Measurements from ENCODE around the gene UNKL.

DNA sequence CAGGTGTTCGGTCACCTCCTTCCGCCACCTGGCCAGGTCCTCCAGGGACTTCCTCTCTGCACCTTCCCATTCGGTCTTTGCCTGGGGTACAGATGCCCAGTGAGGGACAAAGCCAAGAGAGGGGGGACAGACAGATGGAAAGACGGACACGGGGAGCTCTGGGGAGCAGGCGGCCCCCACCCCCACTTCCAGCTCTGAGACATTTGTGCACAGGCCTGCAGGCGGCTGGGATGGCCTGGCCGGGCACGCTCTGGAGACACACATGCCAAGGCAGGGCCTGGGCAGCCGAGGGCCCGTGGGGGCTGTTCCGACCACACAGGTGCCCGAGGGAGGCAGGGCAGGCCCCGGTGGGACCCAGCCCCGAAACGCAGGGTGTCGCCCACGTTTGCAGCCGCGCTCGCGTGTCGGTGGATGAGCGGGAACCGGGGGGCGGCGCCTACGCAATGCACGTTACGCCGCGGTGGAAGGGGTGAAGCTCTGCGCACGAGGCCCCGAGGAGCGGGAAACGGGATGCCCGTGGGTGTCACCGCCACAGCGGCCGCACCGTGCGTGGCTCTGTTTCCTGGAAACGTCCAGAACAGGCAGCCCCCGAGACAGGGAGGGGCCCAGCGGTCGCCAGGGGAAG, 22.3 kb upstream of the UNKL start:
- no peak for TF ChIP-seq POLR2A (IDR thresholded peaks at IDR 0.05; ENCODE audit: extremely low read depth, insufficient read length)
- TF ChIP-seq, protein P1, sequence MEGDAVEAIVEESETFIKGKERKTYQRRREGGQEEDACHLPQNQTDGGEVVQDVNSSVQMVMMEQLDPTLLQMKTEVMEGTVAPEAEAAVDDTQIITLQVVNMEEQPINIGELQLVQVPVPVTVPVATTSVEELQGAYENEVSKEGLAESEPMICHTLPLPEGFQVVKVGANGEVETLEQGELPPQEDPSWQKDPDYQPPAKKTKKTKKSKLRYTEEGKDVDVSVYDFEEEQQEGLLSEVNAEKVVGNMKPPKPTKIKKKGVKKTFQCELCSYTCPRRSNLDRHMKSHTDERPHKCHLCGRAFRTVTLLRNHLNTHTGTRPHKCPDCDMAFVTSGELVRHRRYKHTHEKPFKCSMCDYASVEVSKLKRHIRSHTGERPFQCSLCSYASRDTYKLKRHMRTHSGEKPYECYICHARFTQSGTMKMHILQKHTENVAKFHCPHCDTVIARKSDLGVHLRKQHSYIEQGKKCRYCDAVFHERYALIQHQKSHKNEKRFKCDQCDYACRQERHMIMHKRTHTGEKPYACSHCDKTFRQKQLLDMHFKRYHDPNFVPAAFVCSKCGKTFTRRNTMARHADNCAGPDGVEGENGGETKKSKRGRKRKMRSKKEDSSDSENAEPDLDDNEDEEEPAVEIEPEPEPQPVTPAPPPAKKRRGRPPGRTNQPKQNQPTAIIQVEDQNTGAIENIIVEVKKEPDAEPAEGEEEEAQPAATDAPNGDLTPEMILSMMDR (IDR thresholded peaks at IDR 0.05; ENCODE audit: low read depth, low read length): no peak

Measured in NB4 (cell line).